Endometrium (tissue), 2 donors: ENCODE measurements around the gene SHANK2.

Experiments
- FAIRE-seq: peaks from 2 replicates; lab custom pipeline; 2012; peaks lifted over from hg19 to GRCh38; lab: Jason Lieb, UNC
- donor health status: control.
- donor health status: control.

The SHANK2 gene

DNA sequence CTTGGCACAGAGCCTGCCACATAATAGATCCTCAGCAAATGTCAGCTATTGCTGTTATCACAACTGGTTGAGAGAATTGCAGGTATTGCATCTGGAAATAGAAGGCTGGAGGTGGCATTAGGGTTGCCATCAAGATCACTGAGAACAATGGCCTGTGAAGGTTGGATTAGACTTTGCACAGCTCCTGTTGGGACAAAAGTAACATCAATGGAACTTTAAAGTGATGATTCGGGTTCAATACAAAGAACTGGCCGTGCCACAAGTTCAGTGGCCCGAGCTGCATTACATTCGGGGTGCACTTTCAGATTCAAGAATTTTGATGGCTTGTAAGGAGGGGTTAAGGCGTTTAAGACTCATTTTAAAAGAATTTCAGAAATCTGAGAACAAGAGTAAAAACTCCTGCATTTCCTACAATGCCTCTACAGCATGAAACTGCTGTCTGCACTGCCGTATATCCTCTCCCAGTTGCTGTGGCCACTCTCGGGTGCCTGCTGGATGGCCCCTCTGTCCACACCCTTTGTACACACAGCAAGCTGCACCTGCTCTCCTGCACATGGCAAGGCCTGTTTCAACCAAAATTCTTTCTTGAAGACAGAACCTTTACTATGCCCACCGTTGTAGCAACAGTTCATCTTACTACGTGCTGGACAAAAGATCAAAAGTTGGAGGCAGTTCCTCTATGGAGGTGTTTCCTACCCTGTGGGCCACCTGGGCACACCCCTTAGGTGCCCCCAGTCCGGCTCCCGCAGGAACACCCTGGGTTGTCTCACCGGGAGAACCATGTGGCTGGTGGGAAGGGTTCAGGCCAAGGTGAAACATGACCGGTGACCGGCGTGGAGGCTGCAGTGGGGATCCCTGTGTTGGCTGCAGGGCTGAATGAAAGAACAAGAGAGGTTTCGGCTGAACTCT is 17.5 kb upstream of the SHANK2 start:
- FAIRE-seq, result no peak

GRCh38 chr11:71268706-71269321 is 16.4 kb upstream of the SHANK2 start:
- FAIRE-seq, result no peak

GRCh38 chr11:71267807-71268421 is 15.5 kb upstream of the SHANK2 start:
- no peak for FAIRE-seq

- no peak for FAIRE-seq
Measured at GRCh38 chr11:71266114-71266833, 13.9 kb upstream of the SHANK2 start.

DNA sequence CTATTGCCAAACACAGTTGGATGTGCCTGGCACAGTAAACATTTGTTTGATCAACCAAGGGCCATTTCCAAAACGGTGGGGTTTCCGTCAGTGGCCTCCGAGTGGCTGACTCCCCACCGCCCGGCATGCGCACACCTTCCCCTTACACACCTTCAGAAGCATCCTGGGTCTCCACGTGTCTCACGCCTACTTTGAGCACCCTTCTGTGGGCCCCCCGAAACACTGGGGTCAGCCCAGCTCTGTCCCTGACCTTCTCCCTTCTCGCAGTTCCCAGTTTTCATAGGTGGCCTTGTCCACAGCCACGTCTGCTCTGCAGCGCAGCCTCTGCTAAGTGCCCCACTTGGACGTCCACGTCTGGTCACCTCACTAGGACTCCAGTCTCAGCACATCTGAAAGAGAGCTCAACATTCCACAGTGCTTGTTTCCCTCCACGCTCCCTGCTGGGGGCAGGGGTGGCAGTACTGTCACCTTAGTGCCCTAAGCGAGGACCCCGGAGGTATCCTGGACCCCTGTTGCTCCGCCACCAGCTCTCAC is 13.2 kb upstream of the SHANK2 start:
- FAIRE-seq, result no peak

- FAIRE-seq, result no peak
Measured at GRCh38 chr11:71263386-71263785, 11.0 kb upstream of the SHANK2 start.

DNA sequence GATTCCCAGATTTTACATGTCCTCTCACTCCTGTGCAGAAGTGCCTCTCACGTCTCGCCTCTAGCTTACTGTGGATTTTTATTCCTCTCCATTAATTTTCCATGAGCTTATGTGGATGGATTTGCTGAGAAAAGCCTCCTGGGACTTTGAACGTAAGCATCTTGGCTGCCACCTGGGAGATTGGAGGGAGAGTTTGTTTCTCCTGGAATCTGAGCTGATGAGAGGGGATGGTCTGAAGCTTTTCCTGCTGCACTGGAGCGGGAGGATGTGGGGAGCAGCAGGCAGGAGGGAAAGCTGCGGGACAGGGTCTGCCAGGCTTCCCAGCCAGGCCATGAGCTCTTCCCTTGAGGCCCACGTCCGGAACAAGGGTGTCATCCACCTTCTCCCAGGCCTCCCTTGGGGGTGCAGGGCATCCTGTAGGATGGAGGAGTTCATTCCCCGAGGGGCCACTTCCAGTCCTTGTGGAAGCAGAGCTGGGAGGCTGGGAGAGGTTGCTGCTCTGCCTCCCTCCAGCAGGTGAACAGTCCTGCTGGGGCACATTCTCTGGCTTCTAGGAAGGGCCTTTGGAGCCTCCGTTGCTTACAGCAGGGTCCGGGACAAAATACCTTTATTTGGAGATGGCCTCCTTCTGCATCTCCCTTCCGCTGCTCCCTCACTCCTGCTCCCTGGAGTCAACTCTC is 3.6 kb upstream of the SHANK2 start:
- FAIRE-seq, result no peak

DNA sequence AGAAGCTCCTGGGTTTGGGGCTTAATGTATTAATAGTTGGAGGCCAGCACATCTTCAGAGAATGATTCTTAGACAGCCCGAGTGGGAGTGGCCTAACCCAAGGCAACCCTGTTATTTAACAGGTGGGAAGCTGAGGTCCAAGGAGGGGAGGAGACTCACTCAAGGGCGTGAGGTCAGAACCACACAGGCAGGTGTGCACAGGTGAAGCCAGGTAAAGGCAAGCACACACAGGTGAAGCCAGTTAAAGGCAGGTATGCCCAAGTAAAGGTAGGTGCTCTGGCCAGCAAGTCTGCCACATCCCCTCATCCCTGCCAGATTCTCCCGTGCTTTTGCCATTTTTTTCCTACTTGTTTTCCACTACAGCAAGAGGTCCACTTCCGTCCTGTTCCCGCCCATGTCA is 2.9 kb upstream of the SHANK2 start:
- no peak for FAIRE-seq

- FAIRE-seq, result no peak
Measured at GRCh38 chr11:71253794-71254193, 1.4 kb upstream of the SHANK2 start.

DNA sequence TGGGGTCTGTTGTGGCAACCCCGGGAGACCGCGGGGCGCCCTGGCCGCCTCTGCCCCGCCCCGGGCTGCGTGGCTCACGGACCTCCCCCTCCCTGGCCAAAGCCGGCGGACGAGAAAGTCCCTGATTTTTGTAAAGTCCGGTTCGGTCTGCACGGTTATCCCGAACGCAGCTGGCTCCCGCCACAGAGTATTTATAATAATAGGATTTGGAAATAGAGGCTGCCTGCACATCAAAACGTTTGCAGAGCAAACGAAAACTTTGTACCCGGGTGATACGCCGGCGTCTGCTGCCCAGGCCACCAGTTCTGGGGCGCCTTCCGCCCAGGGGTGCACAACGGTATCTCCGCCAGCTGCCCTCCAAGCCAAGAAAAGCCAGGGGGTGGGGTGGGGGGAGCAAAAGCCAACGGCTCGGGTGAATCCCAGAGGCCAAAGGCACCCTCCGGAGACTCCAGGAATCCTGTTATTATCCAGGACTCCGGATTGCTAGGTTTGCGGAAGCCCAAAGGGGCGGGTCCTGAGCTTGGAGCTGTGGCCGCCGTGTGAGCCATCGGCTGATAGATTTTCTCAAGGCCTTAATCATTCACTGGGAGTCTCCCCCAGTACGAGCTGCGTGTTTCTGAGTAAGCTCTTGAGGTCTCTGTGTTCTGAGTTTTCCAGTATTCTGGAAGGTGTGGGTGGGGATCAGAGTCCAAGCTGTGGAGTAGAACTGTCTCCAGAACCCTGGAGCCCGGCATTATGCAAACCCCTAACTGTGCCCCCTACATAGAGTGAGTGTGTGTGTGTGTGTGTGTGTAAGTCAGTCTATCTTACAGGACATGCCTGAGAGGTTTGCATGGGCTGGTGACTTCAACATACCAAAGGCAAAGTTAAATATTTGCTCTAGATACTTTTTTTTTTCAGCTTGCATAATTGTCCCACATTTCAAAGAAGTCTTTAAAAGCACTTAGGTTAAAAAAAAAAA is 673 bp upstream of the SHANK2 start:
- no peak for FAIRE-seq

- no peak for FAIRE-seq
Measured at GRCh38 chr11:71251761-71252268, 562 bp downstream of the SHANK2 start.

DNA sequence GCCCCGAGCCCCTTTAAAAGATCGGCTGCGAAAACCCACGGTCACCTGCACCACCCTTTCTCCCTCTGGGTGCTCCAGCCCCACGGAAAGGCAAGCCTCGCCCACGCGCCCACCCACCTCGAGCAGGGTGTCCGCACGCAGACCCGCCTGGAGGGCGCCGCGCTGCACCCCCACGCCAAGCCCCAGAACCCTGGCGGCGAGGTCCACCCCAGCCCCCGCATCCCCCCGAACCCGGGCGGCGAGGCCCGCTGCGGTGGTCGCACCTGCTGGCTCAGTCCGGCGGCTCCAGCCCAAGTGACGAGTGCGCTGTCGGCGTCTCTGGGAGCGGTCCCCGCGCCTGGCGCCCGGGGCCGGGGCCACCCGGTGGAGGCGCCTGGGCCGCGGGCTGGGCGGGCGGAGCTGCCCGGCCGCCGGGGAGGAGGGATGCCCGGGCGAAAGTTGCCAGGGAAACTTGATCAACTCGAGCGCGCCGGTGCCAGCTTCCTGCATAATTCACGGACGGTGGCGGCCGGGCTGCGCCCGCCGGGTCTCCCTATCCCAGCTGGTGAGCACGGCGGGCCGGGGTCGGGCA is 1.1 kb downstream of the SHANK2 start:
- no peak for FAIRE-seq

DNA sequence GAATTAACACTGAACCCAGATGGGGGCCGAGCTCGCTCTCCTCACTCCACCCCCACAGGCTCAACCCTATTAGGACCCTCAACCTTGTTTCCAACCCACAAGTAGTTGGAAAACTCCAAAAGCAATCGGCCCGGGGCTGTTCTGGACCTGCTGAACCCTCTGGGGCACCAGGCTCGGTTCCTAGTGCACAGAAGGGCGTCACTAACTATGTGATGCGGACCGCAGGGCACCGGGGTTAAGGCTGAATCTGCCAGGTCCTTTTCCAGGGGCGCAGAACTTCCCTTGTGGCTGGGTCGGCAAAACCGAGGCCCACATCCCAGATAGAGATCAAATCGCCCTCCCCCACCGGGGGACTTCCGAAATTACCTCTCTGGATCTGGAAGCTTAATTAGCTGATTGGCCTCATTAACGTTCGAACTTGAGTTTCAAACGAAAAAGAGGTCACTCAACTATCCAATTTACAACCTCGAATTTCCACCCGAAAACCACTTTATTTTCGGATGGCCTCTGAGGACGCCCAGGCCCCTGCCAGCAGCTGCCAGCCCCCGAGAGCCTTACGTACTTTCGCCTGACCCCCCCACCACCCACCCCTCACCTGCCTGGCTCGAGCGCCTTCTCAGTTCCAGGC is 1.7 kb downstream of the SHANK2 start:
- no peak for FAIRE-seq

- FAIRE-seq, result no peak
Measured at GRCh38 chr11:71249301-71249700, 3.1 kb downstream of the SHANK2 start.

GRCh38 chr11:71248656-71249055 is 3.7 kb downstream of the SHANK2 start:
- no peak for FAIRE-seq

GRCh38 chr11:71248251-71248570 is 4.2 kb downstream of the SHANK2 start:
- FAIRE-seq, result no peak

GRCh38 chr11:71247551-71248250 is 4.7 kb downstream of the SHANK2 start:
- no peak for FAIRE-seq

GRCh38 chr11:71246559-71246958 is 5.8 kb downstream of the SHANK2 start:
- no peak for FAIRE-seq
